Rectal smooth muscle tissue (tissue), 1 donor: Measurements from ENCODE around the gene NFIC.
A peak's percentile ranks its signal among the peaks of the same experiment; 100 is the strongest.

Experiments
- H3K27ac ChIP-seq: one replicate; pipeline ENCODE4 v1.7.0; 2013; ENCODE audit warnings: low read depth, low read length, inconsistent platforms
- H3K27me3 ChIP-seq: one replicate; pipeline ENCODE4 v1.7.0; 2013; ENCODE audit warnings: low read length; ENCODE audit not compliant: control insufficient read depth, insufficient read depth
- H3K36me3 ChIP-seq: one replicate; pipeline ENCODE4 v1.7.0; 2013; ENCODE audit warnings: low read length; ENCODE audit not compliant: control insufficient read depth, insufficient read depth
- H3K4me1 ChIP-seq: one replicate; pipeline ENCODE4 v1.7.0; 2013; ENCODE audit warnings: low read length; ENCODE audit not compliant: control insufficient read depth, insufficient read depth
- H3K4me3 ChIP-seq: one replicate; pipeline ENCODE4 v1.7.0; 2013; ENCODE audit warnings: low read length
- H3K9ac ChIP-seq: one replicate; pipeline ENCODE4 v1.7.0; 2013; ENCODE audit warnings: low read length

NFIC gene

GRCh38 chr19:3365836-3366752 lies at the start of gene NFIC:
NFIC (plus strand) TSS chr19:3366583; CDS start chr19:3366637, 54 bp downstream.
- peaks cover 53% of the 10 kb centered on the region for H3K4me1 ChIP-seq
- H3K4me3 ChIP-seq = peak within 1 kb of the TSS; percentile 77
- peak within 1 kb of the TSS; percentile 99 for H3K27ac ChIP-seq
- no peaks in the 10 kb centered on the region for H3K27me3 ChIP-seq
- peak within 1 kb of the TSS; percentile 62 for H3K9ac ChIP-seq
- no peaks in the 10 kb centered on the region for H3K36me3 ChIP-seq

DNA sequence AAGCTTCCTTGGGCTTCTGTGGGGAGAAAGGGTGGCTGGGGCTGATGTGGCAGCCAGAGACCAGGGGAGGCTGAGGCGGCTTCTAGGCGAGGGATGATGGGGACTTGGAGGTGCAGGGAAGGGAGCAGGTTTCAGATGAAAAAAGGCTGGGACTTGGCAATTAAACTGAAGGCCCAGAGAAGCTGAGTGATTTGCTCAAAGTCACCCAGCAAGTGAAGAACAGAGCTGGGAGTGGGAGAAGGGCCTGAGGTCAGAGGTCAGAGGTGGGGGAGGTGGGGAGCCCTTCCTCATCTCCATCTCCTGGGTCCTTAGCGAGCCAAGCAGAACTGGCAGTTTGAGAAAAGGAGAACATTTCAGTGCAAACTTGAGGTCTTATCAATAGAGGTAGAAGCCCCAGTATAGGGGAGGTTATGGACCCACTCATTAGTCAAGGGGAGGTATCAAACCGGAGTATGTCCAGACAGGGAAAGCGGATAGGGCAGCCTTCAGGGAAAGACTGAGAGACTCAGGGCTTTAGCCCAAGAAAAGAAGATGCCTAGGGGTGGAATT lies 49.6 kb upstream of the NFIC start:
- Histone ChIP-seq H3K27me3 (peaks cover 11% of the 10 kb centered on the region), H3K36me3 (no peaks in the 10 kb centered on the region), H3K27ac (no peak overlapping the region), H3K4me1 (no peaks in the 10 kb centered on the region), H3K4me3 (no peak overlapping the region), H3K9ac (no peak overlapping the region)

GRCh38 chr19:3319643-3320353 lies 46.6 kb upstream of the NFIC start:
- H3K4me3 ChIP-seq = no peak overlapping the region
- no peak overlapping the region for H3K27ac ChIP-seq
- no peaks in the 10 kb centered on the region for H3K36me3 ChIP-seq
- H3K27me3 ChIP-seq = no peaks in the 10 kb centered on the region
- H3K9ac ChIP-seq = no peak overlapping the region
- H3K4me1 ChIP-seq = no peaks in the 10 kb centered on the region

- H3K4me1 ChIP-seq = no peaks in the 10 kb centered on the region
- no peaks in the 10 kb centered on the region for H3K27me3 ChIP-seq
- no peaks in the 10 kb centered on the region for H3K36me3 ChIP-seq
- H3K4me3 ChIP-seq = no peak overlapping the region
- H3K27ac ChIP-seq = no peak overlapping the region
- H3K9ac ChIP-seq = no peak overlapping the region
Observed at GRCh38 chr19:3320354-3320670, 46.1 kb upstream of the NFIC start.

GRCh38 chr19:3320853-3321252 lies 45.5 kb upstream of the NFIC start:
- no peaks in the 10 kb centered on the region for H3K36me3 ChIP-seq
- H3K27me3 ChIP-seq = no peaks in the 10 kb centered on the region
- no peaks in the 10 kb centered on the region for H3K4me1 ChIP-seq
- no peak overlapping the region for H3K9ac ChIP-seq
- H3K27ac ChIP-seq = no peak overlapping the region
- no peak overlapping the region for H3K4me3 ChIP-seq

GRCh38 chr19:3321696-3322095 lies 44.7 kb upstream of the NFIC start:
- Histone ChIP-seq H3K9ac (no peak overlapping the region), H3K27me3 (no peaks in the 10 kb centered on the region), H3K4me1 (no peaks in the 10 kb centered on the region), H3K36me3 (no peaks in the 10 kb centered on the region), H3K4me3 (no peak overlapping the region), H3K27ac (no peak overlapping the region)

GRCh38 chr19:3322199-3322978 lies 44.0 kb upstream of the NFIC start:
- H3K4me1 ChIP-seq = no peaks in the 10 kb centered on the region
- H3K27me3 ChIP-seq = no peaks in the 10 kb centered on the region
- H3K36me3 ChIP-seq = no peaks in the 10 kb centered on the region
- H3K4me3 ChIP-seq = no peak overlapping the region
- H3K9ac ChIP-seq = no peak overlapping the region
- no peak overlapping the region for H3K27ac ChIP-seq

GRCh38 chr19:3323026-3323425 lies 43.4 kb upstream of the NFIC start:
- Histone ChIP-seq H3K27me3 (no peaks in the 10 kb centered on the region), H3K27ac (no peak overlapping the region), H3K36me3 (no peaks in the 10 kb centered on the region), H3K4me3 (no peak overlapping the region), H3K9ac (no peak overlapping the region), H3K4me1 (no peaks in the 10 kb centered on the region)

- Histone ChIP-seq H3K36me3 (no peaks in the 10 kb centered on the region), H3K4me1 (no peaks in the 10 kb centered on the region), H3K27ac (no peak overlapping the region), H3K4me3 (no peak overlapping the region), H3K27me3 (no peaks in the 10 kb centered on the region), H3K9ac (no peak overlapping the region)
Observed at GRCh38 chr19:3323658-3324057, 42.7 kb upstream of the NFIC start.

DNA sequence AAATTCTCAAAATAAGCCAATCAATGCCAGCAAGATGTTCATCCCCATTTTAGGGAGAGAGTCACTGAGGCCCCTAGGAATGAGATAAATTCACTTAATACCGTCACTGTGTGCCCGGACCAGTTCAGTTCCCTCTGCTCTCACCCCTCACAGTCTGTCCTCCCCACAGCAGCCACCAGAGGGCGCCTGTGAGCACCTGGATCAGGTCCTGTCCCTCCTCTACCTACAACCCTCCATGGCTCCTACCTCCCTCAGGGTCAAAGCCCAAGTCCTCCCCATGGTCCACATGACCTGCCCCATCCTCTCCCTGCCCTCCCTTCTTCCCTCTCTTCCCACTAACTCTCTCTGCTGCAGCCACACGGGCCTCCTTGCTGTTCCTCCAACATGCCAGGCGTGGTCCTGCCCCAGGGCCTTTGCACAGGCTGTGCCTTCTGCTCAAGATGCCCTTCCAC lies 42.0 kb upstream of the NFIC start:
- Histone ChIP-seq H3K4me1 (no peaks in the 10 kb centered on the region), H3K4me3 (no peak overlapping the region), H3K27me3 (no peaks in the 10 kb centered on the region), H3K9ac (no peak overlapping the region), H3K27ac (no peak overlapping the region), H3K36me3 (no peaks in the 10 kb centered on the region)

DNA sequence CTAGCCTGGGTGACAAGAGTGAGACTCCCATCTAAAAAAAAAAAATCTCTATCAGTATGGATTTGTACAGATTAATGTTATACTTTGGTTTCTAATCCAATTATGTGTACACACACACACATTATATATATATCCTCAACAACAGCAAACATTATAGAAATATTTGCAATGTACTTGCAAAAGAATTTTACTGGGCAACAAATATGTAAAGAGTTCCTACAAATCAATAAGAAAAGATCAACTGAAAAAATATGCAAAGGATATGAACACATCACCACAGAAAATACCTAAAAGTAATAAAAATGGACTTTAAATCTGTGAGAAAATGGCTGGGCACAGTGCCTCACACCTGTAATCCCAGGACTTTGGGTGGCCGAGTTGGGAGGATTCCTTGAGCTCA lies 40.9 kb upstream of the NFIC start:
- no peaks in the 10 kb centered on the region for H3K36me3 ChIP-seq
- no peak overlapping the region for H3K4me3 ChIP-seq
- no peaks in the 10 kb centered on the region for H3K27me3 ChIP-seq
- no peak overlapping the region for H3K27ac ChIP-seq
- H3K9ac ChIP-seq = no peak overlapping the region
- H3K4me1 ChIP-seq = no peaks in the 10 kb centered on the region

DNA sequence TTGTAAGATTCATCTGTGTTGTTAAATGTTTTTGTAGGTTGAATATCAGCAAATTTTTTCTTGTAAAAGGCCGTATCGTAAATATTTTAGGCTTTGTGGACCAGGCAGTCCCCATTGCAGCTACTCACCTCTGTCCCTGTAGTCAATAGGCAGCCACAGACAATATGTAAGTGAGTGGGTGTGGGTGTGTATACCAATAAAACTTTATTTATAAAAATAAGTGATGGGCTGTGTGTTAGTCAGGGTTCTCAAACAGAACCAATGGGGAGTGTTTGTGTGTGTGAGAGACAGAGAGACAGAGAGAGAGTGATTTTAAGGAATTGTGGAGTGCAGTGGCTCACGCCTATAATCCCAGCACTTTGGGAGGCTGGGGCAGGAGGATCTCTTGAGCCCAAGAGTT lies 37.6 kb upstream of the NFIC start:
- Histone ChIP-seq H3K27ac (no peak overlapping the region), H3K4me3 (no peak overlapping the region), H3K9ac (no peak overlapping the region), H3K27me3 (no peaks in the 10 kb centered on the region), H3K36me3 (no peaks in the 10 kb centered on the region), H3K4me1 (no peaks in the 10 kb centered on the region)
